H9 (cell line): ENCODE measurements around the gene OR10A7. TPM values are rescaled to one million over a fixed set of nuclear protein-coding genes. Genes with fewer than 3 reads are reported as not detected.

ENCODE experiments used
- DNase-seq: peaks from one replicate; pipeline ENCODE4 v3.0.0-alpha.2; 2017
- H2AFZ ChIP-seq: one replicate; pipeline ENCODE4 v1.6.1; 2013; ENCODE audit warnings: mild to moderate bottlenecking, low read length, control low read depth, moderate library complexity
- H2AK5ac ChIP-seq: 2 replicates; pipeline ENCODE4 v1.6.1; 2013; ENCODE audit warnings: low read length, control low read depth, mixed read lengths; ENCODE audit not compliant: insufficient read length
- H2BK120ac ChIP-seq: one replicate; pipeline ENCODE4 v1.6.1; 2013; ENCODE audit warnings: low read depth, mild to moderate bottlenecking, low read length, control low read depth, inconsistent platforms; ENCODE audit not compliant: poor library complexity, severe bottlenecking
- H2BK12ac ChIP-seq: 2 replicates; pipeline ENCODE4 v1.6.1; 2013; ENCODE audit warnings: low read length, control low read depth, mixed read lengths, low read depth; ENCODE audit not compliant: insufficient read length
- H2BK15ac ChIP-seq: 2 replicates; pipeline ENCODE4 v1.6.1; 2013; ENCODE audit warnings: low read depth, low read length, control low read depth
- H2BK20ac ChIP-seq: one replicate; pipeline ENCODE4 v1.6.1; 2013; ENCODE audit warnings: low read depth, mild to moderate bottlenecking, low read length, control low read depth, inconsistent platforms; ENCODE audit not compliant: poor library complexity, severe bottlenecking
- H2BK5ac ChIP-seq: 2 replicates; pipeline ENCODE4 v1.6.1; 2013; ENCODE audit warnings: low read length, control low read depth, mixed read lengths; ENCODE audit not compliant: insufficient read length
- H3K14ac ChIP-seq: 2 replicates; pipeline ENCODE4 v1.6.1; 2013; ENCODE audit warnings: low read length, control low read depth; ENCODE audit not compliant: insufficient read depth
- H3K18ac ChIP-seq: 2 replicates; pipeline ENCODE4 v1.6.1; 2013; ENCODE audit warnings: low read depth, mild to moderate bottlenecking, mixed read lengths, low read length, control low read depth; ENCODE audit not compliant: insufficient read length
- H3K23ac ChIP-seq: 2 replicates; pipeline ENCODE4 v1.6.1; 2013; ENCODE audit warnings: low read length, control low read depth, mixed read lengths, low read depth; ENCODE audit not compliant: insufficient read length
- H3K23me2 ChIP-seq: 2 replicates; pipeline ENCODE4 v1.6.1; 2013; ENCODE audit warnings: low read depth, mild to moderate bottlenecking, mixed read lengths, low read length, control low read depth; ENCODE audit not compliant: insufficient read length, poor library complexity, severe bottlenecking
- H3K27ac ChIP-seq: 2 replicates; pipeline ENCODE4 v1.5.1; 2013; ENCODE audit warnings: low read length, control low read depth, mixed read lengths, low read depth; ENCODE audit not compliant: insufficient read length
- H3K27me3 ChIP-seq: 2 replicates; pipeline ENCODE4 v1.6.1; 2013; ENCODE audit warnings: low read length, control low read depth, inconsistent platforms; ENCODE audit not compliant: insufficient read depth
- H3K4ac ChIP-seq: 2 replicates; pipeline ENCODE4 v1.6.1; 2013; ENCODE audit warnings: low read depth, mild to moderate bottlenecking, control low read depth, inconsistent platforms, low read length, moderate library complexity
- H3K4me1 ChIP-seq: 2 replicates; pipeline ENCODE4 v1.6.1; 2013; ENCODE audit warnings: low read length, control low read depth, inconsistent platforms; ENCODE audit not compliant: insufficient read depth
- H3K4me2 ChIP-seq: 2 replicates; pipeline ENCODE4 v1.6.1; 2013; ENCODE audit warnings: low read length, control low read depth, mixed read lengths; ENCODE audit not compliant: insufficient read length, insufficient read depth
- H3K56ac ChIP-seq: 2 replicates; pipeline ENCODE4 v1.6.1; 2013; ENCODE audit warnings: low read depth, mild to moderate bottlenecking, mixed read lengths, low read length, control low read depth; ENCODE audit not compliant: insufficient read length
- H3K79me1 ChIP-seq: 2 replicates; pipeline ENCODE4 v1.6.1; 2013; ENCODE audit warnings: low read depth, mild to moderate bottlenecking, moderate library complexity, low read length, control low read depth, inconsistent platforms; ENCODE audit not compliant: insufficient read depth, poor library complexity, severe bottlenecking
- H3K79me2 ChIP-seq: 2 replicates; pipeline ENCODE4 v1.6.1; 2013; ENCODE audit warnings: low read length, control low read depth, inconsistent platforms; ENCODE audit not compliant: insufficient read depth
- H3K9ac ChIP-seq: 2 replicates; pipeline ENCODE4 v1.6.1; 2013; ENCODE audit warnings: low read length, control low read depth, mixed read lengths; ENCODE audit not compliant: insufficient read length; ENCODE audit errors: extremely low read depth
- H3K9me3 ChIP-seq: one replicate; pipeline ENCODE4 v1.6.1; 2013; ENCODE audit warnings: low read depth, low read length, inconsistent platforms; ENCODE audit not compliant: control insufficient read depth
- H3T11ph ChIP-seq: one replicate; pipeline ENCODE4 v1.6.1; 2013; ENCODE audit warnings: mild to moderate bottlenecking, low read length, control low read depth, inconsistent platforms
- H4K20me1 ChIP-seq: one replicate; pipeline ENCODE4 v1.6.1; 2013; ENCODE audit not compliant: control insufficient read depth, insufficient read length, insufficient read depth
- H4K5ac ChIP-seq: 2 replicates; pipeline ENCODE4 v1.6.1; 2013; ENCODE audit warnings: low read depth, mild to moderate bottlenecking, mixed read lengths, low read length, control low read depth; ENCODE audit not compliant: insufficient read length
- H4K8ac ChIP-seq: replicated peaks from 2 replicates; pipeline ENCODE4 v1.6.1; 2013; ENCODE audit warnings: low read length, control low read depth, mixed read lengths, low read depth; ENCODE audit not compliant: insufficient read length
- H4K91ac ChIP-seq: 2 replicates; pipeline ENCODE4 v1.6.1; 2013; ENCODE audit warnings: low read depth, mild to moderate bottlenecking, moderate library complexity, mixed read lengths, low read length, control low read depth; ENCODE audit not compliant: insufficient read length
- H3K27ac Mint-ChIP-seq, 3 experiments: 2 replicates in 2 of 3; 3 replicates in 1 of 3; pipeline ENCODE4 v1.8.0; 2020 to 2021; ENCODE audit warnings: mixed read lengths in 3 of 3, mild to moderate bottlenecking in 1 of 3, moderate library complexity in 1 of 3
- H3K27me3 Mint-ChIP-seq: 2 replicates; pipeline ENCODE4 v1.8.0; 2021; ENCODE audit warnings: low read depth, mild to moderate bottlenecking, moderate library complexity, mixed read lengths
- H3K36me3 Mint-ChIP-seq, 3 experiments: 2 replicates in 2 of 3; 3 replicates in 1 of 3; pipeline ENCODE4 v1.8.0; 2020 to 2021; ENCODE audit warnings: low read depth in 3 of 3, mixed read lengths in 3 of 3; ENCODE audit not compliant: insufficient read depth in 1 of 3
- H3K4me1 Mint-ChIP-seq, 2 experiments: 2 replicates each; pipeline ENCODE4 v1.8.0; 2020; ENCODE audit warnings: mixed read lengths in 2 of 2
- H3K4me3 Mint-ChIP-seq, 2 experiments: 2 replicates in 1 of 2; 3 replicates in 1 of 2; pipeline ENCODE4 v1.8.0; 2020 to 2021; ENCODE audit warnings: mild to moderate bottlenecking in 2 of 2, mixed read lengths in 2 of 2, moderate library complexity in 1 of 2
- H3K9me3 Mint-ChIP-seq, 2 experiments: 2 replicates in 1 of 2; 3 replicates in 1 of 2; pipeline ENCODE4 v1.8.0; 2020; ENCODE audit warnings: mild to moderate bottlenecking in 2 of 2, mixed read lengths in 2 of 2, moderate library complexity in 1 of 2
- WGBS: extraction: QIAGEN DNeasy Blood & Tissue Kit; methylation state at CpG from one replicate; pipeline ENCODE4 v1.1.7; 2013; ENCODE audit warnings: missing lambda C conversion rate, low lambda C conversion rate, mixed read lengths; ENCODE audit not compliant: insufficient read length; ENCODE audit errors: extremely low coverage; 5-methylcytosine and 5-hydroxymethylcytosine counted together
- total RNA-seq: library from RNA; stranded (reverse); gene quantifications from 2 replicates; pipeline ENCODE4 v1.2.1, GENCODE V29; 2021
- TF ChIP-seq, protein P1 (sequence below): fragments of 200-600 bp; sonication (generic); conservative IDR thresholded peaks from 3 replicates; pipeline ENCODE4 v1.8.0; 2021; ENCODE audit warnings: antibody characterized with exemption, mild to moderate bottlenecking

Gene OR10A7
- total RNA-seq, 1 experiment from 2014 or later, result not detected

- Histone ChIP-seq H3K14ac (no peak overlapping the region), H3K9me3 (no peaks in the 10 kb centered on the region), H2AFZ (no peak overlapping the region), H2BK20ac (no peak overlapping the region), H4K8ac (no peak overlapping the region), H3K18ac (no peak overlapping the region), H4K5ac (no peak overlapping the region), H2BK5ac (no peak overlapping the region), H3K23me2 (no peaks in the 10 kb centered on the region), H2BK15ac (no peak overlapping the region), H3K4me1 (no peaks in the 10 kb centered on the region), H3K4ac (no peak overlapping the region), H4K20me1 (no peaks in the 10 kb centered on the region), H3K27ac (no peak overlapping the region), H3K27me3 (no peaks in the 10 kb centered on the region), H3K4me2 (no peak overlapping the region), H2AK5ac (no peak overlapping the region), H3K23ac (no peak overlapping the region), H4K91ac (no peak overlapping the region), H3T11ph (no peak overlapping the region), H3K79me2 (no peaks in the 10 kb centered on the region), H3K9ac (no peak overlapping the region), H2BK120ac (no peak overlapping the region), H3K79me1 (no peaks in the 10 kb centered on the region), H3K56ac (no peak overlapping the region), H2BK12ac (no peak overlapping the region)
- H3K27me3 Mint-ChIP-seq, result no peaks in the 10 kb centered on the region
- no peak overlapping the region for H3K27ac Mint-ChIP-seq
- TF ChIP-seq, protein P1, sequence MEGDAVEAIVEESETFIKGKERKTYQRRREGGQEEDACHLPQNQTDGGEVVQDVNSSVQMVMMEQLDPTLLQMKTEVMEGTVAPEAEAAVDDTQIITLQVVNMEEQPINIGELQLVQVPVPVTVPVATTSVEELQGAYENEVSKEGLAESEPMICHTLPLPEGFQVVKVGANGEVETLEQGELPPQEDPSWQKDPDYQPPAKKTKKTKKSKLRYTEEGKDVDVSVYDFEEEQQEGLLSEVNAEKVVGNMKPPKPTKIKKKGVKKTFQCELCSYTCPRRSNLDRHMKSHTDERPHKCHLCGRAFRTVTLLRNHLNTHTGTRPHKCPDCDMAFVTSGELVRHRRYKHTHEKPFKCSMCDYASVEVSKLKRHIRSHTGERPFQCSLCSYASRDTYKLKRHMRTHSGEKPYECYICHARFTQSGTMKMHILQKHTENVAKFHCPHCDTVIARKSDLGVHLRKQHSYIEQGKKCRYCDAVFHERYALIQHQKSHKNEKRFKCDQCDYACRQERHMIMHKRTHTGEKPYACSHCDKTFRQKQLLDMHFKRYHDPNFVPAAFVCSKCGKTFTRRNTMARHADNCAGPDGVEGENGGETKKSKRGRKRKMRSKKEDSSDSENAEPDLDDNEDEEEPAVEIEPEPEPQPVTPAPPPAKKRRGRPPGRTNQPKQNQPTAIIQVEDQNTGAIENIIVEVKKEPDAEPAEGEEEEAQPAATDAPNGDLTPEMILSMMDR, result no peak
- H3K9me3 Mint-ChIP-seq, result no peaks in the 10 kb centered on the region
- no peak for DNase-seq
- no peaks in the 10 kb centered on the region for H3K4me1 Mint-ChIP-seq
- H3K36me3 Mint-ChIP-seq, result no peaks in the 10 kb centered on the region
- no peak overlapping the region for H3K4me3 Mint-ChIP-seq
- WGBS, result no CpG with 5 or more reads among the region's 2 CpGs
These were observed 37.5 kb downstream of the OR10A7 start for GRCh38 chr12:55258303-55258702.

Other genes with a start within 250 kb of the OR10A7 start
- gene TESPA1, start 236.3 kb upstream of the OR10A7 start, total RNA-seq, result not detected in 2 replicates
- not detected in 2 replicates for gene NEUROD4, start 201.1 kb upstream of the OR10A7 start, total RNA-seq
- not detected in 2 replicates for gene OR9K2, start 94.6 kb upstream of the OR10A7 start, total RNA-seq
- gene OR6C74, start 23.6 kb downstream of the OR10A7 start, total RNA-seq, result not detected in 2 replicates
- not detected in 2 replicates for gene OR6C6, start 75.5 kb downstream of the OR10A7 start, total RNA-seq
- not detected in 2 replicates for gene OR6C1, start 93.3 kb downstream of the OR10A7 start, total RNA-seq
- not detected in 2 replicates for gene OR6C3, start 109.7 kb downstream of the OR10A7 start, total RNA-seq
- not detected in 2 replicates for gene OR6C75, start 141.9 kb downstream of the OR10A7 start, total RNA-seq
- not detected in 2 replicates for gene OR6C65, start 179.5 kb downstream of the OR10A7 start, total RNA-seq
- not detected in 2 replicates for gene OR6C76, start 205.2 kb downstream of the OR10A7 start, total RNA-seq
- not detected in 2 replicates for gene OR6C2, start 223.1 kb downstream of the OR10A7 start, total RNA-seq
- not detected in 2 replicates for gene OR6C70, start 249.1 kb downstream of the OR10A7 start, total RNA-seq